GM06990 (cell line): ENCODE measurements around the gene LINC01488.

Source experiments
- DNase-seq: peaks from one replicate; pipeline ENCODE4 v3.0.0-alpha.2; 2011; ENCODE audit not compliant: insufficient read length; ENCODE audit errors: extremely low read depth
- H3K27me3 ChIP-seq: replicated peaks from 2 replicates; pipeline ENCODE4 v1.6.0; 2011; ENCODE audit warnings: low read length; ENCODE audit not compliant: control insufficient read depth, insufficient read depth
- H3K36me3 ChIP-seq: 2 replicates; pipeline ENCODE4 v1.5.1; 2011; ENCODE audit warnings: low read length; ENCODE audit not compliant: control insufficient read depth, insufficient read depth
- H3K4me3 ChIP-seq: replicated peaks from 2 replicates; pipeline ENCODE4 v1.5.1; 2011; ENCODE audit warnings: low read depth, mild to moderate bottlenecking, control low read depth, low read length
- TF ChIP-seq, protein P1 (sequence below): IDR thresholded peaks from 2 replicates; pipeline ENCODE4 v1.5.1; 2011; ENCODE audit warnings: low read length, control low read depth, mild to moderate bottlenecking, inconsistent platforms; ENCODE audit not compliant: insufficient read depth, poor library complexity, severe bottlenecking

LINC01488 gene

DNA sequence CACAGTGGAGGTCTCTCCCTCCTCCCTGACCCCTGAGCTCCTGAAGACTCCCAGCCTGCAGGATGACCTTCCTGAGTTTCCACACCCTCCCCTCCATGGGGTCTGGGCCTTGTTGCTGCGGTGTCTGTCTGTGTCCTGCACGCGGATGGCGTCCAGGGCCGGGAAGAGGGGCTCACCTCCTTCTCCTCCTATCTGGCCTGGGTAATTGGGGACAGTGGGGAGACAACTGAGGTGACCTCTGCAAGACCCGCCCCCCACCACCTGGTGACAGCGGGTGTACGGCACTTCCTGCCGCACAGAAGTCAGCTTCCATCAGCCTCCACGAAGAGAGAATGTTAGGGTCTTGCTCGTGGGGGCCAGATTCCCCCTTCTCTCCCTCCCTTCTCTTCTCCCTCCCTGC lies 31.7 kb downstream of the LINC01488 start:
- Histone ChIP-seq H3K27me3 (peaks cover 3% of the 10 kb centered on the region; the same call in 1 of the 2 replicates), H3K4me3 (no peak overlapping the region), H3K36me3 (no peaks in the 10 kb centered on the region)
- TF ChIP-seq, protein P1, sequence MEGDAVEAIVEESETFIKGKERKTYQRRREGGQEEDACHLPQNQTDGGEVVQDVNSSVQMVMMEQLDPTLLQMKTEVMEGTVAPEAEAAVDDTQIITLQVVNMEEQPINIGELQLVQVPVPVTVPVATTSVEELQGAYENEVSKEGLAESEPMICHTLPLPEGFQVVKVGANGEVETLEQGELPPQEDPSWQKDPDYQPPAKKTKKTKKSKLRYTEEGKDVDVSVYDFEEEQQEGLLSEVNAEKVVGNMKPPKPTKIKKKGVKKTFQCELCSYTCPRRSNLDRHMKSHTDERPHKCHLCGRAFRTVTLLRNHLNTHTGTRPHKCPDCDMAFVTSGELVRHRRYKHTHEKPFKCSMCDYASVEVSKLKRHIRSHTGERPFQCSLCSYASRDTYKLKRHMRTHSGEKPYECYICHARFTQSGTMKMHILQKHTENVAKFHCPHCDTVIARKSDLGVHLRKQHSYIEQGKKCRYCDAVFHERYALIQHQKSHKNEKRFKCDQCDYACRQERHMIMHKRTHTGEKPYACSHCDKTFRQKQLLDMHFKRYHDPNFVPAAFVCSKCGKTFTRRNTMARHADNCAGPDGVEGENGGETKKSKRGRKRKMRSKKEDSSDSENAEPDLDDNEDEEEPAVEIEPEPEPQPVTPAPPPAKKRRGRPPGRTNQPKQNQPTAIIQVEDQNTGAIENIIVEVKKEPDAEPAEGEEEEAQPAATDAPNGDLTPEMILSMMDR = no peak
- no peak for DNase-seq

DNA sequence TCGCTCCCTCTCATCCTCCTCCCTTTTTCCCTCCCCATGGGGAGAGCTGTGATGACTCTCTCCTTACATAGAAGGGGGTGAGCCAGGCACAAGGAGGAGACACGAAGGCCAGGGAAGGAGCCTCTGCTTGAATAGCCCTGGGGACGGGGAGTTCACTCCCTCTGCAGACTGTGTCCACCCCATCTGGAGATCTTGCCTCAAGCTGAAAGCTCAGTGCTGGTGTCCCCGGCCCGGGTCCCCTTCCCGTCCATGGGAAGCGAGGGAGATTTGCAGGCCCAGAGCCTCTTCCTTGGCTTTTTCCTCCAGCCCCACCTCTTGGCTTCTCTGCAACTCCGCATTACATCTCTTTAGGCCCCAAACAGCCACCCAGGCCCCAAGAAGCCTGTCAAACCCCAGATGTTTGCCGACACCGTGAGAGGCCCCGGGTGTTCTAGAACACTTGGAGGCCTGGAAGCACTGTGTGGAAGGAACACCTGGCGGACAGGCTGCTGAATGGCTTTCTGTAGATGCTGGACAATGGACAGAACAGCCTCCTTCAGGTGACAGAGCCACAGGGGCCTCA lies 32.3 kb downstream of the LINC01488 start:
- no peaks in the 10 kb centered on the region for H3K36me3 ChIP-seq
- no peak overlapping the region for H3K4me3 ChIP-seq
- DNase-seq = no peak
- TF ChIP-seq, protein P1 = no peak
- peaks cover 3% of the 10 kb centered on the region; the same call in 1 of the 2 replicates for H3K27me3 ChIP-seq

DNA sequence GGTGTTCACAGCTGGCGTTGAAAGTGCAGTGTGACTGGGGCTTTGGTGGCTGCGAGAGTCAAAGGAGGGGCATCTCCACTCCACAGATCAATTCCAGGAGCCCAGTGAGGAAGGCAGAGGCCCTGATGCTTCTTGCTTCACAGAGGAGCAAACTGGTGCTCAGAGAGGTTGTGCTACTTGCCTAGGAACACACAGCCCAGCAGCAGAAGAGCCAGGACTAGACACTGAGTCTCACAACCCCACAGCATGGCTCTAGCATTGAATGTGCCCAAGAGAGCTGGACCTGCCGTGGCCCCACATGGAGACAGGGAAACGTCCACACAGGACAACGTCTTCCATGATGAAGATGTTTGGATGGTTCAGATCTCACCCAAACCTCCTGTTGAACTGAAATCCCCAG lies 33.3 kb downstream of the LINC01488 start:
- Histone ChIP-seq H3K27me3 (peaks cover 3% of the 10 kb centered on the region; the same call in 1 of the 2 replicates), H3K4me3 (no peak overlapping the region), H3K36me3 (no peaks in the 10 kb centered on the region)
- TF ChIP-seq, protein P1 = no peak
- DNase-seq = no peak

DNA sequence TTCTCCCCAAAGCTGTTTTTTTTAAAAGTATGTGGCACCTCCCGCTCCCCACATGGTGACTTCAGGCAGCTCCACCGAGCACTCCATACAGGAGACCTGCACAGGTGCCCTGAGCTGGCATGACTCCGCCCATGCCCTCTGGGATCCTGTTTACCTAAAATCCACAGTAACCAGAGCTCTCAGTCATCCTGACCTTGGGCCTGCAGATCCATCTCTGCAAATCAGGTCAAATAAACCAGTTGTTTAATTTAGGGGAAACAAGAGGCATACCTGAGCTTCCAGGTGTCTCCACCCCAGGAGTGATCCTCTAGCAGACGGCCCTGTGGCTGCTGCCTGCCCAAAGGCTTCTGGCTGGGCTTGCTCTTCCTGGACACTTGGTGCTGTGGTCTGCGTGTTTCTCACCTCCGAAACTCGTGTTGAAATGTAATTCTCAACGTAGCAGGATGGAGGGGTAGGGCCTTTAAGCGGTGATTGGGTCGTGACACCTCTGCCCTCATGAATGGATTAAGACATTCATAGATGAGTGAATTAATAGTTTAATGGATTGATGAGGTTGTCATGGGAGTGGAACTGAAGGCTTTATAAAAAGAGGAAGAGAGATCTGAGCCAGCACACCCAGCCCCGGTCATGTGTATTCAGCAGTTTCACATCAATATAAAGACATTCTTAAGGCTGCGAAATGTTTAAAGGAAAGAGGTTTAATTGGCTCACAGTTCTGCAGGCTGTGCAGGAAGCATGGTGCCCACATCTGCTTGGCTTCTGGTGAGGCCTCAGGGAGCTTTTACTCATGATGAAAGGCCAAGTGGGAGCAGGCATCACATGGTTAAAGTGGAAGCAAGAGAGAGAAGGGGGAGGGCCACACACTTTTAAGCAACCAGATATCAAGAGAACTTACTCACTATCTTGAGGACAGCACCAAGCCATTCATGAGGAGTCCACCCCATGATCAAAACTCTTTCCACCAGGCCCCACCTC lies 34.1 kb downstream of the LINC01488 start:
- H3K27me3 ChIP-seq = peaks cover 3% of the 10 kb centered on the region; the same call in 1 of the 2 replicates
- no peak for DNase-seq
- H3K4me3 ChIP-seq = no peak overlapping the region
- TF ChIP-seq, protein P1 = no peak
- H3K36me3 ChIP-seq = no peaks in the 10 kb centered on the region

DNA sequence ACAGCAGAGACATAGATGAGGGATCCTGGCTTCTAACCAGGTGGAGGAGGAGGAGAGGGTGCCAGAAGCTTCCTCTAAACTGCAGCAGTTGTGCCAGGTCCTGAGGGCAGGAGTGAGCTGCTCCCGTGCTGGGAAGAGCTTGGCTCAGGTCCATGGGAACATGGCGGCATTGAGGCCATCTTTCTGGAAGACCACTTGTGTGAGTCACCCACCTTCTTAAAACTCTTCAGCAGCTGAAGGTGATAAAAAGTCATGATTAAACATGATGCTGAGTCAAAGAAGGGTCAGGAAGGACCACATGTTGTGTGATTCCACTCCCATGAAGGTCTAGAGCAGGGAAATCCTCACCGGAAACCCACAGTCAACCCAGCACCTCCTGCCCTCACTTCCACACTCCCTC lies 35.1 kb downstream of the LINC01488 start:
- TF ChIP-seq, protein P1 = no peak
- Histone ChIP-seq H3K36me3 (no peaks in the 10 kb centered on the region), H3K4me3 (no peak overlapping the region), H3K27me3 (no peaks in the 10 kb centered on the region; the same call in 1 of the 2 replicates)
- DNase-seq = no peak
